ENCODE results near the gene DNAJA3.
A peak's percentile ranks its signal among the peaks of the same experiment; 100 is the strongest.

DNAJA3 gene

DNA sequence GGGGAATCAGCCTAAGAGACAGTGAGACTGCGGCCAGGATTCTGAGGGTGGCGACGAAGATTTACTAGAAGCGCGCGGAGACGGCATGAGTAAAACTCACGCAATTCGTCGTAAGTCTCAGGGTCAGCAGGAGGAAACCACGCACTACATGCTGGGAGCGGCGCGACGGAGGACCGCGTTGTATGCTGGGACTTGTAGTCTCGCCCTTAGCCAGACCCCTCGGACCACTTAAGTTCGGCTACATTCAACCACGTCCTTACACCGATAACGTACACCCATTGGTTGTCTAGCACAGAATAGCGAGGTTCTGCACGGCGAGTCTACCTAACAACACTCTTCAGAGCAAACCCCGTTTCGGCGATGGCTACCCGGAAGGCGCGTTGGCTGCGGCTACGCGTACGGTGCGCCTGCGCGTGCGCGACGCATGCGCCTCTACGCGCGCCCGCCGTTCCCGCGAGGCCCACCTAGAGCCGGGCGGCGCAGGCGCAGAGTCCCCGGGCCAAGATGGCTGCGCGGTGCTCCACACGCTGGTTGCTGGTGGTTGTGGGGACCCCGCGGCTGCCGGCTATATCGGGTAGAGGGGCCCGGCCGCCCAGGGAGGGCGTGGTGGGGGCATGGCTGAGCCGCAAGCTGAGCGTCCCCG is at the start of gene DNAJA3:
Gene DNAJA3, plus strand, starts transcription at position 491 of the 643 bp plus-strand sequence. Its CDS starts 14 bp downstream, at position 505.
- DNase-seq (ENCODE audit: low spot score): peak; percentile 100

DNA sequence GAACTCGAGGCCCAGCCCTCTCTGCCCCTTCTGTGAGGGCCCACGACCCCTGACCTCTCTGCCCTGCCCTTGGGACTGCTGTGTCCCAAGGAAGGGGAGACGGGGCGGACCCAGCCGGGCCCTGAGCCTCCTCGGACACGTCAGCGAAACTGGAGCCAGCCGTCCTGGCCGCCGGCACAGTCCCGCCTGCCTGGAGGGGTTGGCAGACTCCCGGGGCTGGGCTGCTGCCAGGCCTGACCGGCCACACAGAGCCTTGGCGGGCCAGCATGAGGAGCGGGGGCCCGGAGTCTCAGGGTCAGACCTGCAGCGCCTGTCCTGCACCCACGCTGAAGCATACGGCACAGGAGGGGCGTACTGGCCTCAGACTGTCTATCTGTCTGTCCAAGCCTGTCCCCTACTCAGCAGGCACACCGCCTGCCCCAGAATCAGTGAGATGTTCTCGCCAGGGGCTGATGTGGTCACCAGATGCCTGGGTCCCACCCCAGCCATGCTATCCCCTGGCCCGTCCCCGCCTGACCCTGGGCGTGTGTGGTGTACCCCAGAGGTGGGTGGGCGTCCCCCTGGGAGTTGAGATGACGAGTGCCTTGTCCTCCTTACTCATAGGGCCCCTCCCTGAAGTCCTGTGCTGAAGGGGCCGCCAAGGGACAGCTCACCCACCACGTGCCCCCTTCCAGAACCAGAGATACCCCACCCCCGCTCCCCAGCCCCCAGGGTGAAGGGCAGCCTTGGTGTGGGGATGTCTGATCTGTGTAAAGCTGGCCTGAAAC is 49.4 kb upstream of the DNAJA3 start:
- peak; percentile 87 for DNase-seq (ENCODE audit: low spot score)

DNA sequence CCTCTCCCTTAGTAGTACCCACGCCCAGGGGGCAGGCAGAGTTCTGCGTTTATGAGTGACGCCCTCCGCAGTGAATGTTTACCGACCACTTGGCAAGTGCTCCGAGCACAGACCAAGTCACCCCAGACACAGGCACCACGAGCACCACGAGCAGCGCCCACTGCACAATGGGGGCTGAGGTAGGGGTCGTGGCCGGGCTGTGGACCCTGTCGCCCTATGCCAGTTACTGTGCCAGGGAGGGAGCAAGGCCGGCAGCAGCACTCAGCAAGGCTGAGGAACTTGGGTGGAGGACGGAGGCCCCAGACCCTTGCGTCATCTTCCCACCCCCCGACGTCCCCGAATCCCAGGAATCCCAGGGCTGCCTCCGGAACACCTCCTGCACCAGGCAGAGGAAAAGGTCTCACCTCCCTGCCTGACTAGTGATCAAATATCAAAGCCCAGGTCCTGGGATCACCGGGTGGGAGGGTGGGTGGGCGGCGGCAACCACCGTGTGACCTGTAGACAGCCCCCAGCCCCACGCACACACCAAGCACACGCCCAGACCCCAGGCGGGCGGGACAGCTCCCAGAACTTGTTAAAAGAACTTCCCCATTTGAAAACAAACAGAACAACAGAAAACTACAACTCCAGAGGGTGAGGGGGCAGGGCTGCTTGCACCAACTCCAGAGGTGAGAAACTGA is 48.6 kb upstream of the DNAJA3 start:
- no peak for DNase-seq (ENCODE audit: low spot score)

DNA sequence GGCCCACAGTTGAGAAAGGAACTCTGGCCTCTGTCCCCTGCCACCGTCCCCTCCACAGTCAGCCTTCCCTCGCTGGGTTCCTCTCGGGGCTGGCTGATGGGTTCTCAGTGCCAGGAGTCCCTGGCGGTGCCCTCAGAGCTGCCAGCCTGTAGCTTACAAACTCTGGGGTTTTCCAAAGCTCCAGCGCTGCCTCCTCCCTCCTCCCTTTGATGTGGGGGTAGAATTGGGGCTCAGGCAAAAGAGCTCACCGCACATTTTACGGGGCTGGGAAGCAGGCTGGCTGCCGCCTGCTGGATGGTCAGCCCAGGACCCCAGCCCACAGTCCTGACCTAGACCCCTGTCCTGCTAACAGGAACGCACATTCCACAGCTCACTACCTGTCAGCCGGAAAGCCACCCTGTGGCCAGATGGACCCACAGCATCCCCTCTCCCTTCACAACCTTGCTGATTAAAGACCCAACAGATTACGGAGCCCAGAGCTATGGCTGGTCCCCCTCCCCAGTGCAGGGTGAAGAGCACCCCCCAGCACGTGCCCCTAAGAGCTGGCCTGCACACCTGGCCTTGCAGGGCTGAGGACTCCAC is 48.0 kb upstream of the DNAJA3 start:
- DNase-seq (ENCODE audit: low spot score): no peak

DNA sequence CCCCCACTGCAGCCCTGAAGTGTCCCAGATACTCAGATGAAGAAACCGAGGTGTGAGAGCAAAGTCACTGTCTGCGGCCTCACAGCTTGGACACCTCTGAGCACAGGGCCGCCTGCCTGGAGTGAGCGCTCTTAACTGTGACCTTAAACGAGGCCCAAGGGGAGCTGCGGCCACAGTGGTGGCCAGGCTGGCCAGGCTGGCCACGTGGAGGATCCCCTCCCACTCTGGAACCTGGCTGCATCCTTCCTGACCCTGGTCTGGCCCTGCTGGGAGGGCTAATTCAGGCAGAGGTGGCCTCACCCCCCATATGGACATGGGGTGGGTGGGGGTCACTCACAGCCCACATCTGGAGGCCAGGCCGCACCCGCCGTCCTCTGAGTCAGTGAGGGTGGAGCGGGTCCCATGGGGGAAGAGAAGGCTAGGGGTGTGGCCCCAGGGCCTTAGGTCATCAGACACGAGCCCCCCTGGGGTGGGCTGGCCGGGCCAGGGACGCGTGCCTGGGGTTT is 47.5 kb upstream of the DNAJA3 start:
- peak; percentile 67 for DNase-seq (ENCODE audit: low spot score)

DNA sequence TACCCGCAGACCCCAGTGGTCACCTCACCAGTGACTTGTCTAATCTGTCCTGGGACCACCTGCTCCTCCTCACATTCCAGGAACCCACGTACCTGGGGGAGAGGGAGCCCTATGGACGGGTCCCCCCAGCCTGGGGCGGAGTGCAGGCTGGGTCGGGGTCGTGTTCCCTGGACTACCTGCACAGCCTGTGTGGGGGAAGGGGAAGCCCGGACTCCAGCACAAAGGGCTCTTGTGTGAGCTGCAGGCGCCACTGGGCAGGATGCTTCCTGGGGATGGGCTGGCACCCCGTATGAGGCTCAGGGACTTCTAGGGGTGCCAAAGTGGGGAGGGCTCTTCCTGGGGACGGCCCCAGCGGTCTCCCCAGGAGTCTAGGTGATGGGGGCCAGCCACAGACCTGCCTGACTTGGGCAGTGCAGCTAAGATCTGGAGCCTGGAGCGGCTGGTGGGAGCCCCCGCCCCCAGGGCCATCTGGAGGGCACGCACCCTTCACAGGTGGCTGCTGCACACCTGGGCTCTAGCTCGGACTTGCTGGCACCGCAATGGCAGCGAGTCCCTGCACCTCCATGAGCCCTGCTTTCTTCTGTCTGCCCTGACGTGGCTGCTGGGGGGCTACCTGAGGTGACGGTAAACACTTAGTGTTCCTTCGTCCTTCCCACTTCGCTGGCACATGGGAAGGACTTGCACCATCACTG is 46.5 kb upstream of the DNAJA3 start:
- no peak for DNase-seq (ENCODE audit: low spot score)

DNA sequence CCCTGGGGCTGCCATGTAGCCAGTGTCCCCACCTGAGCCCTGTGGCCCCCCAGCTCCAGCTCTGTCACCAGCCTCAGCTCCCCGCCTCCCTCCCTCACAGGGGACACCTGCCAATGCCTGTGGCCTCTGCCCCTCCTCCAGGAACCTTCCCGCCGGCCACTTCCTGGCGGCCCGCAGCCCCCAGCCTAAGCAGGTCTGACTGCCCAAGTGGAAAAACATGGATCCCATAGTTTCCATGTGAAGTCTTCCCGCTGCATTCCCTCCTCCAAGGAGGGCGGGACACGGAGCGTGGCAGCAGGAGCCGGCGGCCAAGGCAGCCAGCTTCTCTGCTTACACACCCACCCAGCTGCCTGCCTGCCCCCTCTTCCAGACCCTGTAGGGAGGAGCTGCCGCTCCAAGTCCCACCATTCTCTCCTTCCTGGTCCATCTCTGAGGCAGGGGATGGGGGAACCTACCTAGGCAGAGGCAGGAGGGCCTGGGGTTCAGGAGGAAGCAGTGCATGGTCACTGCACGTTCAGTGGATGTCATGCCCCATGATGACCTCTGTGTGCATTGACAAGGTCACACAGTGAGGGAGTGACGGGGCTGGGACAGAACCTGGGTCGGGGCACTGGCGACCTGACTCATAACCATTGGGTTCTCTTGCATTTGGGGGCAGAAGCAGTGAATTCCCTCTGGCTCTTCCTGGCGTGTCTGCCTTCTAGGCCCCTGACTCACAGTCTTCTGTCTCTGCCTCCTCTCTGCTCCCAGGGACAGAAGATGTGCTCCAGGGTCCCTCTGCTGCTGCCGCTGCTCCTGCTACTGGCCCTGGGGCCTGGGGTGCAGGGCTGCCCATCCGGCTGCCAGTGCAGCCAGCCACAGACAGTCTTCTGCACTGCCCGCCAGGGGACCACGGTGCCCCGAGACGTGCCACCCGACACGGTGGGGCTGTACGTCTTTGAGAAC is 45.3 kb upstream of the DNAJA3 start:
- no peak for DNase-seq (ENCODE audit: low spot score)

DNA sequence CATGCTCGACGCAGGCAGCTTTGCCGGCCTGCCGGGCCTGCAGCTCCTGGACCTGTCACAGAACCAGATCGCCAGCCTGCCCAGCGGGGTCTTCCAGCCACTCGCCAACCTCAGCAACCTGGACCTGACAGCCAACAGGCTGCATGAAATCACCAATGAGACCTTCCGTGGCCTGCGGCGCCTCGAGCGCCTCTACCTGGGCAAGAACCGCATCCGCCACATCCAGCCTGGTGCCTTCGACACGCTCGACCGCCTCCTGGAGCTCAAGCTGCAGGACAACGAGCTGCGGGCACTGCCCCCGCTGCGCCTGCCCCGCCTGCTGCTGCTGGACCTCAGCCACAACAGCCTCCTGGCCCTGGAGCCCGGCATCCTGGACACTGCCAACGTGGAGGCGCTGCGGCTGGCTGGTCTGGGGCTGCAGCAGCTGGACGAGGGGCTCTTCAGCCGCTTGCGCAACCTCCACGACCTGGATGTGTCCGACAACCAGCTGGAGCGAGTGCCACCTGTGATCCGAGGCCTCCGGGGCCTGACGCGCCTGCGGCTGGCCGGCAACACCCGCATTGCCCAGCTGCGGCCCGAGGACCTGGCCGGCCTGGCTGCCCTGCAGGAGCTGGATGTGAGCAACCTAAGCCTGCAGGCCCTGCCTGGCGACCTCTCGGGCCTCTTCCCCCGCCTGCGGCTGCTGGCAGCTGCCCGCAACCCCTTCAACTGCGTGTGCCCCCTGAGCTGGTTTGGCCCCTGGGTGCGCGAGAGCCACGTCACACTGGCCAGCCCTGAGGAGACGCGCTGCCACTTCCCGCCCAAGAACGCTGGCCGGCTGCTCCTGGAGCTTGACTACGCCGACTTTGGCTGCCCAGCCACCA is 44.4 kb upstream of the DNAJA3 start:
- no peak for DNase-seq (ENCODE audit: low spot score)

DNA sequence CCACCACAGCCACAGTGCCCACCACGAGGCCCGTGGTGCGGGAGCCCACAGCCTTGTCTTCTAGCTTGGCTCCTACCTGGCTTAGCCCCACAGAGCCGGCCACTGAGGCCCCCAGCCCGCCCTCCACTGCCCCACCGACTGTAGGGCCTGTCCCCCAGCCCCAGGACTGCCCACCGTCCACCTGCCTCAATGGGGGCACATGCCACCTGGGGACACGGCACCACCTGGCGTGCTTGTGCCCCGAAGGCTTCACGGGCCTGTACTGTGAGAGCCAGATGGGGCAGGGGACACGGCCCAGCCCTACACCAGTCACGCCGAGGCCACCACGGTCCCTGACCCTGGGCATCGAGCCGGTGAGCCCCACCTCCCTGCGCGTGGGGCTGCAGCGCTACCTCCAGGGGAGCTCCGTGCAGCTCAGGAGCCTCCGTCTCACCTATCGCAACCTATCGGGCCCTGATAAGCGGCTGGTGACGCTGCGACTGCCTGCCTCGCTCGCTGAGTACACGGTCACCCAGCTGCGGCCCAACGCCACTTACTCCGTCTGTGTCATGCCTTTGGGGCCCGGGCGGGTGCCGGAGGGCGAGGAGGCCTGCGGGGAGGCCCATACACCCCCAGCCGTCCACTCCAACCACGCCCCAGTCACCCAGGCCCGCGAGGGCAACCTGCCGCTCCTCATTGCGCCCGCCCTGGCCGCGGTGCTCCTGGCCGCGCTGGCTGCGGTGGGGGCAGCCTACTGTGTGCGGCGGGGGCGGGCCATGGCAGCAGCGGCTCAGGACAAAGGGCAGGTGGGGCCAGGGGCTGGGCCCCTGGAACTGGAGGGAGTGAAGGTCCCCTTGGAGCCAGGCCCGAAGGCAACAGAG is 43.5 kb upstream of the DNAJA3 start:
- DNase-seq (ENCODE audit: low spot score): no peak

DNA sequence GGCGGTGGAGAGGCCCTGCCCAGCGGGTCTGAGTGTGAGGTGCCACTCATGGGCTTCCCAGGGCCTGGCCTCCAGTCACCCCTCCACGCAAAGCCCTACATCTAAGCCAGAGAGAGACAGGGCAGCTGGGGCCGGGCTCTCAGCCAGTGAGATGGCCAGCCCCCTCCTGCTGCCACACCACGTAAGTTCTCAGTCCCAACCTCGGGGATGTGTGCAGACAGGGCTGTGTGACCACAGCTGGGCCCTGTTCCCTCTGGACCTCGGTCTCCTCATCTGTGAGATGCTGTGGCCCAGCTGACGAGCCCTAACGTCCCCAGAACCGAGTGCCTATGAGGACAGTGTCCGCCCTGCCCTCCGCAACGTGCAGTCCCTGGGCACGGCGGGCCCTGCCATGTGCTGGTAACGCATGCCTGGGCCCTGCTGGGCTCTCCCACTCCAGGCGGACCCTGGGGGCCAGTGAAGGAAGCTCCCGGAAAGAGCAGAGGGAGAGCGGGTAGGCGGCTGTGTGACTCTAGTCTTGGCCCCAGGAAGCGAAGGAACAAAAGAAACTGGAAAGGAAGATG is 42.8 kb upstream of the DNAJA3 start:
- no peak for DNase-seq (ENCODE audit: low spot score)

DNA sequence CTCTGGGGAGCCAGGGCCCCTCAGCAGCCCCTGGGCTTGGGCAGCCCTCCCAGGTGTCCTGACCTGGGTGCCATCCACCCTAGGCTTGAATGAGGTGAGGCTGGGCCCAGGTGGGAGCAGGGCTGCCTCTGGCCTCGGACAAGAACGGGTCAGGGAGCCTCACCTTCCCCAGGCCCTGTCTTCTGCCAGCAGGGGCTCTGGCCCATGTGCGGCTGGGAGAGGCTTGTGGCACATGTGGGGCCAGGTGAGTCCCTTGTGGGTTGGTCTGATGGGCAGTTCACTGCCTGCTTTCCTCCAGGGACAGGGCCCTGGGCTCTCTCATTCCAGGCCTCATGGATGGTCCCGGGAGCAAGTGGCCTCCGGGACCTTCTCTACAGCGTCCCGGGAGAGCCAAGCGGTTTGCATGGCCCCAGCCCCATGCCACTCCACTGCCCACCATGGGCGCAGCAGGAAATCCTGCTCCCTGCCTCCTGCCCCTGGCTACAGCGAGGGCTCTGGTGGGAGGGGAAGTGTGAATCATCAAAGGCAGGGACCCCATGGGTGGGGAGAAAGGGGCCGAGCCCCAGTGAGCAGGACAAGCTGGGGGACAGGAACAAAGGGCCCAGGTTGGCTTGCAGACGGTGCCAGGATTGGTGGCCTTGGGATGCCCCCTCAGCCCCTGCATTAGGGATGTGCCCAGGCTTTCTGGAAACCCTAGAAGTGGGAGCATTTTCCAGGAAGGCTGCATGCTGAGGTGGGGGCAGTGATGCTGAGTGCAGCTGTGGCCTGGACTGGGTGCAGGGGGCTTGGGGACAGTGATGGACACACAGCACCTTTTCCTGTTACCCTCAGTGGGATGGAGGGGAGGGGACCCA is 41.9 kb upstream of the DNAJA3 start:
- no peak for DNase-seq (ENCODE audit: low spot score)

DNA sequence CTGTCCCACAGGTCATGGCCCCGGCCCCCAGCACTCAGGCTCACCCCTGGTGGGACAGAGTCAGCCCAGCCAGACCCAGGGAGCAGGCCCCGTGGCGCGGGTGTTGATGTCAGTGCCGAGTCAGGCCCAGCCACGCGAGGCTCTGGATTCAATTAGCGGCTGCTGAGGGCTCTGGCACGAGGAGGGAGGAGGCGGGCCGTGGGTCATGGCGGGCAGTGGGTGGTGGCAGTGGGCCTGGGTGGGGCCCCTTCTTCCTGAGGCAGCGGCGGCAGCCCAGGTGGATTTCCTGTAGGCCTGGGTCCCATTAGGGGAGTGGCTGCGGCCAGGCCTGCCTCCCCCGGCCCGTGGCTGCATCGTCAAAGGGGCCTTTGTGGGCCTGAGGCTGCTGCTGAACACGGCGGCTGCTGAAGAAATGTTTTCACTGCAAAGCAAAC is 41.1 kb upstream of the DNAJA3 start:
- DNase-seq (ENCODE audit: low spot score): peak; percentile 83

DNA sequence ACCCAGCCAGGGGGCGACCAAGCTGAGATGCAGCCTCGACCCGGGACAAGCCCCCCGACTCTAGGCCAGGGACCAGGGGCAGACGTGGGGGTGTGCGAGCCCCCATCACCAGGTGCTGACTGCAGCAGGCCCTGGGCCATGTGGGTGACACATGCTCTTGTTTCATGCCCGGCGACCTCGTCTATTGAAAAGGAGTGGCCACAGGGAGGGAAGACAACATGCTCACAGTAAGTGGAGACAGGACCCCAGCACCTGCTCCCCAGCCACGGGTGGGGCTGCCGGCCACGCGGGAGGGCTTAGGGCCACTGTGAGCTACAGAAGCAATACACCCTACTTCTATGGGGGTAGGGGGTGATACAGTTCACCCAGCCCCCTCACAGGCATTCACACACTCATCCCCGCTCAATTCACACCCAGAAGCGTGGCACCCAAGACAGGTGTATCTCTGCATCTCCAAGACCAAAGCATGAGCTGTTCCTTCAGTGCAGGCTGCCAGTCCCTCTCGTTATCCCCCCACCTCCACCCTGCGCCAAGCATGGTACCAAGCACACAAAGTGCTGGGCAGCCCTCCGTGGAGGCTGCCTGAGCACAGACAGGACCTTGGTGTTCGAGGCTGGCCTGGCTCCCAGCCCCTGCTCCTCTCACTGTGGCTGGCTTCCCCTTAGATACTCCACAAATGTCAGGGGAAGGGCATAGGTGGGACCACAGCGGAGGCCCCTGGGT is 40.4 kb upstream of the DNAJA3 start:
- DNase-seq (ENCODE audit: low spot score): no peak

DNA sequence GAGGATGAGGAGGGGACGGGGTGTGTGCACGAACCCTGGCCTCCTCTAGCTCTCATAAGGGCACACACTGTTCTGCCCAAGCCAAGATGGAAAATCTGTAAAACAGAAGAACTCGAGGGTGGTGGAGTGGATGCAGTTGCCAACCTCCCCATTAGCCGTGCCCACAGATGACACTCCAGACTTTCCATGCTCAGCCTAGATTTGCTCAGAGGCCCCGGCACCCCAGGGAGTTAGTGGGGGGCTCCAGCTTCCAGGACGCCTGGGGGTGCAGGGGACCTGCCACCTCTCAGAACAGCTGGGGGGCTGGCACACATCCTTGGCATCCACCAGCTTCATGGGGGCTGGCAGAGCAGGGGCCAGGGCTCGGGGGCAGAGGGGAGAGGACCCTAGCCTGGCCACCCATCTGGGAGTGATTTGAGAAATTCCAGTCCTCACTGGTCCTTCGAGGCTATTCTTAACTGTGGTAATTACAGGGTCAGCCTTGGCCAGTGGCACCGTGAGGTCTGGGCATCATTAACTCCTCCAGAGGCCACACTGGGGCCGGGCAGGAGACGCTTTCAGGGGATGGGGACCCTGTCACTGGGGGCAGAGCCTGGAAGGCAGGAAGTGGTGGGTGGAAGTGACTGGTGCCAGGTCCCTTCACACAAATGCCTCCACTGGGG is 39.7 kb upstream of the DNAJA3 start:
- peak; percentile 49 for DNase-seq (ENCODE audit: low spot score)

DNA sequence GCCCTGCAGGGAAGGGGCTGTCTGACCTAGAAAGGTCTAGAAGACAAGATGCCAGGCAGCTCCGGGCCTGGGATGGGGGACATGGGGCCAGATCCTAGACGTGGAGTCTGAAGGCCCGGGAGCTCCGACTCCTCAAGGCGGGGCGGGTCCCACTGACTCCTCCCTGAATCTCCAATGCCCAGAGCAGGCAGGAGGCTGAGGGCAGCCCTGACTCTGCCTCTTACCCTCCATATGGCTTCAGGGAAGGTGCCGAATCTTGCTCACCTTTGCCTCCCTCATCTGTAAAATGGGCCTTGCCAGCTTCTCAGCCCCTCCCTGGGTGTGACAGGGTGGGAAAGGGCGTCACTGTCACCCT is 39.2 kb upstream of the DNAJA3 start:
- DNase-seq (ENCODE audit: low spot score): peak; percentile 69

DNA sequence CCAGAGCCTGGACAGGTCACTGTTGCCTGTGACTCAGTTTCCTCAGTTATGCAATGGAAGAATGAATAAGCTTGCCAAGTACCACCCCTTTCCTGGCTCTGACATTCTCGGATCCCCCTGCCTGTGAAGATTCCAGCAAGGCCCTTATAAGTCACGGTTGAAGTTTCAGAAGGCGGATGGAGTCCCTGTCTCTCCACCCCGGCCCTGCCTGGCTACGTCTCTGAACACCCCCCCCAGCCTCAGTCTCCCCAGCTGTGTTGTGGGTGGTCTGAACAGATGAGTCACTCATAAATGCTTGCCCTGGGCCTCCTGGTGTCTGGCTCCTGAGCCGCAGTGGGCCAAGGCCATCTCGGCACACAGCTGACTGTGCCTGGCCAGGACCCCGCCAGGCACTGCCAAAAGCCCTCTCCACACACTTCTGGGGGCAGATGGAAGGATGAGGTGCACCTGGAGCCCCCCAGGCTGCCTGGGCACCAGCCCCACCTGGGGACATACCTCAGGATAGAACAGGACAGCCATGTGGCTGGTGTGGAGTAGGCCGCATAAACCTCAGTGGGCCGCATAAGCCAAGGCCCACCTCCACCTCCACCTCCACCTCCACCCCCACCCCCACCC is 38.6 kb upstream of the DNAJA3 start:
- DNase-seq (ENCODE audit: low spot score): peak; percentile 49

Data from AG20443 (cell line).